ENCODE data around the gene KRTAP5-3. TPM values are rescaled to one million over a fixed set of nuclear protein-coding genes. Genes with fewer than 3 reads are reported as not detected.

KRTAP5-3 gene
- total RNA-seq, 4 donors from 2014 or later: not detected

DNA sequence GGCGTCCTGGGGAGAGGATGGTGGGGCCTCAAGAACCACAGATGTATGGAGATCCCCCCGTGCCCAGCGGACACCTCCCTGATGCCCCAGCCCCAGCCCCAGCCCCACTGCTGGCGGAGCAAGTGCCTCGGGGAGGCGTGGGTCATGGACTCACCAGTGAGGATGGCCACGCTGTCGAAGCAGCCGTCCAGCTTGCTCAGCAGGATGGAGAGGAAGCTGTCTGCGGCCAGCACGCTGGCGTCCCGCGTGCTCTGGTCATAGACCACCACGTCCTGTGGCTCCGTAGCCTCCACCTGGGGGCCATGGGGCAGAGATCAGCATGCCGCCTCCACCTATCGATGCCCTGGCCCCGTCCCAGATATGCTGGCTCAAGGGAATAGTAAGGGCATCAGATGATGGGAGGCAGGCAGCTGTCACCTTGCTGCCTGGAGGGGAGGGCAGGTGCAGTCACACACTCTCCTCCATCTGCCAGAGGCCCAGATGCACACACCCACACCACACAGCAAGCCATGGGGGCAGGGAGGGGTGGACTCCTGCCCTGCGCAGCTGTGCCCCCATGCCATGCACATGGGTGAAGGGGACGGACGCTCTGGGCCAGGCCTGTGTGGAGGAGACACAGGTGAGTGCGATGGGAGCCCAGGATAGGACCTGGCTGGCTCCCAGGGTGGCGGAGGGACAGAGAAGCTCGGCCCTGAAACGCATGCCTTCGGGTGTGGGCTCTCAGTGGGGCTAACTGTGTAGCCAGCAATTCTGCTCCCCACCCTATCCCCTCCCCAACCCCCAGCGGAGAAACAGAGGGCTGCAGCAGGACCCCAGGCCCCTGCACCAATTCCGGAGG lies 44.3 kb downstream of the KRTAP5-3 start:
- Histone ChIP-seq H3K27ac (no peak overlapping the region), H3K36me3 (no peaks in the 10 kb centered on the region), H3K4me3 (replicated peaks in 1 of 3) (no peak overlapping the region), H3K4me1 (peaks cover under 1 to 10% of the 10 kb centered on the region in 2 donors), H3K27me3 (no peaks in the 10 kb centered on the region), H3K9me3 (no peaks in the 10 kb centered on the region)
- DNase-seq: no peak
- intact Hi-C loops (cut with DNase I): no loop called here
- 81 to 84% methylated on average over 12 to 26 of the region's 29 CpGs for WGBS, 2 donors
- TF ChIP-seq POLR2A (IDR thresholded peaks at IDR 0.05) (no peak), CTCF (IDR thresholded peaks at IDR 0.05) (no peak)

DNA sequence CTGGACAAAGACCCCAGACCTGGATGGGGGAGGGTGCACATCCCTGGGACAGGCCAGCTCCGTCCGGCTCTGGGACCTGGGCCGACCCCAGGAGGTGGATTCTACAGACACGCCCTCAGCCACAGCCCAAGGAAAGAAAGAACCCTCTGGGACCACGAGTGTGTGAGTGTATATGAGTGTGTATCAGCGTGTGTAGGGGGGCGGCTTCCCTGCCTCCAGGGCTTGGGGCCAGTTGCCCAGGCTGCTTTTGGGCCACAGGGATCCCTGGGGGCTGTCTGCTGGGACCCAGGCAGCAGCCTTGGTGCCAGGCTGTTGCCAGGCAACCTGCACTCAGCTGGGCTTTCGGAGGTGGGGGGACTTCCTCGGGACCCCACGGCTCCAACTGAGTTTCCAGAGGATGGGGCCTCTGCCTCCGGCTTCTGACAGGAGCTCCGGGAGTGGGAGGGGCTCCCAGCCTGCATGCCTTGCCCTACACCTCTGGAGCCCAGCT lies 45.1 kb downstream of the KRTAP5-3 start:
- peaks cover 7 to 17% of the 10 kb centered on the region in 2 donors for H3K4me1 ChIP-seq

GRCh38 chr11:1562469-1563148 lies 45.7 kb downstream of the KRTAP5-3 start:
- Histone ChIP-seq H3K27me3 (no peaks in the 10 kb centered on the region), H3K36me3 (peaks cover under 1 to 3% of the 10 kb centered on the region in 2 donors), H3K9me3 (no peaks in the 10 kb centered on the region), H3K27ac (no peak overlapping the region), H3K4me3 (replicated peaks in 1 of 3) (no peak overlapping the region), H3K4me1 (peaks cover 7 to 19% of the 10 kb centered on the region in 2 donors)
- WGBS, 2 donors: 95 to 96% methylated on average over 11 to 13 of the region's 14 CpGs
- no peak for DNase-seq
- TF ChIP-seq POLR2A (IDR thresholded peaks at IDR 0.05) (no peak), CTCF (IDR thresholded peaks at IDR 0.05) (no peak)
- intact Hi-C loops (cut with DNase I): no loop called here

More for the DNA sequence above, 45.1 kb downstream of the KRTAP5-3 start:
- TF ChIP-seq CTCF (IDR thresholded peaks at IDR 0.05) (no peak), POLR2A (IDR thresholded peaks at IDR 0.05) (no peak)
- Histone ChIP-seq H3K9me3 (no peaks in the 10 kb centered on the region), H3K4me3 (replicated peaks in 1 of 3) (no peak overlapping the region), H3K36me3 (no peaks in the 10 kb centered on the region), H3K27ac (no peak overlapping the region), H3K27me3 (no peaks in the 10 kb centered on the region)
- no peak for DNase-seq
- 62% methylated on average over 8 of the region's 12 CpGs; no CpG with 5 or more reads in 1 of the 2 donors for WGBS, 2 donors
- intact Hi-C loops (cut with DNase I): no loop called here

DNA sequence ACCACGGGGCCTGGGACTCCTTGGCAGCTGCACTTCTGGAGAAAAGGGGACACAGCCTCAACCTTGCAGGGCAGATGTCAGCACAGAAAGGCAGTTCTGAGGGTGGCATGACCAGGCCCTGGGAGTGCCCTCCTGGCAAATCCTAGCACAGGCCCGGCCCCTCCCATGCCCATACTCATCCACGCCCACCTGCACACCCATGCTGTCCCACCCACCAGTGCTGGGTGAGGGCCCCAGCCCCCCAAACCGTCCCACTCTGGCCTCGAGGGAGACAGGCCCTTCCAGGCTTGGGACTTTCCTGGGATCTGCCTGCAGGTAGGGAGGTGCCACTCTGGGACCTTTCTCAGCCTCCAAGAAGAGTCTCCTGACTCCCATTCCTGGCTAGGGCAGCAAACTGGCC lies 46.3 kb downstream of the KRTAP5-3 start:
- Histone ChIP-seq H3K27ac (no peak overlapping the region), H3K9me3 (no peaks in the 10 kb centered on the region)
- TF ChIP-seq POLR2A (IDR thresholded peaks at IDR 0.05): no peak
- TF ChIP-seq CTCF (IDR thresholded peaks at IDR 0.05): no peak

More for the DNA sequence above, 46.3 kb downstream of the KRTAP5-3 start:
- intact Hi-C loops (cut with DNase I): no loop called here
- Histone ChIP-seq H3K36me3 (peaks cover 5 to 9% of the 10 kb centered on the region in 2 donors), H3K27me3 (no peaks in the 10 kb centered on the region), H3K4me3 (replicated peaks in 1 of 3) (no peak overlapping the region), H3K4me1 (peaks cover 7 to 19% of the 10 kb centered on the region in 2 donors)
- no peak for DNase-seq
- 87 to 100% methylated on average over 3 to 5 of the region's 5 CpGs for WGBS, 2 donors

All from thyroid gland (tissue), 4 donors.